GM12878 (cell line): ENCODE data around the gene ST8SIA1. TPM values are rescaled to one million over a fixed set of nuclear protein-coding genes. Genes with fewer than 3 reads are reported as not detected.

Experiments used
- ATAC-seq: fragments of 200-7000 bp; cut with Tn5 transposase; 3 replicates; pipeline ENCODE4 v1.9.1; 2020; ENCODE audit warnings: mild to moderate bottlenecking, moderate library complexity
- BruUV-seq: library from RNA; stranded (reverse); fragments of 400-500 nt; replicated peaks from 2 replicates; lab custom pipeline; 2021; lab: Mats Ljungman, UMichigan
- CTCF ChIA-PET: fragments of 300-600 bp; sonication (Branson Sonifier 250); formaldehyde crosslinking; extraction: SDS; loops from one replicate; lab custom pipeline; 2021; ENCODE audit warnings: inconsistent platforms; lab: Yijun Ruan, JAX
- POLR2A ChIA-PET: fragments of 350-600 bp; formaldehyde crosslinking; extraction: SDS; loops from one replicate; lab custom pipeline; 2021; ENCODE audit warnings: inconsistent platforms; lab: Charles Lee
- RAD21 ChIA-PET: fragments of 300-600 bp; sonication (Branson Sonifier 250); formaldehyde crosslinking; loops from one replicate; lab custom pipeline; 2023; ENCODE audit warnings: antibody characterized with exemption; ENCODE audit not compliant: unreplicated experiment; lab: Charles Lee
- SMC1A ChIA-PET: fragments of 300-600 bp; sonication (Branson Sonifier 250); formaldehyde crosslinking; loops from one replicate; lab custom pipeline; 2023; ENCODE audit not compliant: unreplicated experiment, uncharacterized antibody; lab: Charles Lee
- DNase-seq: peaks from one replicate; pipeline ENCODE4 v3.0.0-alpha.2; 2011; ENCODE audit warnings: low read depth, low spot score
- FAIRE-seq: peaks from 3 replicates; lab custom pipeline; 2011; peaks lifted over from hg19 to GRCh38; lab: Jason Lieb, UNC
- H2AFZ ChIP-seq: 2 replicates; pipeline ENCODE4 v1.6.0; 2011; ENCODE audit warnings: low read depth, low read length, control low read depth; ENCODE audit not compliant: control insufficient read depth
- H3K27ac ChIP-seq: 2 replicates; pipeline ENCODE4 v1.5.1; 2011; ENCODE audit warnings: control low read depth; ENCODE audit not compliant: control insufficient read depth, insufficient read depth
- H3K27me3 ChIP-seq, 2 experiments: replicated peaks in 1 of 2; 2 replicates each; pipeline versions ENCODE4 v1.6.0 to v1.6.1; 2011; ENCODE audit warnings: low read length in 1 of 2; ENCODE audit not compliant: control insufficient read depth in 2 of 2, insufficient read depth in 2 of 2
- H3K36me3 ChIP-seq, 2 experiments: 2 replicates each; pipeline ENCODE4 v1.5.1; 2011; ENCODE audit warnings: low read length in 1 of 2; ENCODE audit not compliant: control insufficient read depth in 2 of 2, insufficient read depth in 2 of 2
- H3K4me1 ChIP-seq: 2 replicates; pipeline ENCODE4 v1.6.1; 2011; ENCODE audit warnings: mild to moderate bottlenecking, low read length, moderate library complexity, mixed read lengths; ENCODE audit not compliant: control insufficient read depth, insufficient read depth
- H3K4me2 ChIP-seq: 2 replicates; pipeline ENCODE4 v1.6.0; 2011; ENCODE audit warnings: control low read depth; ENCODE audit not compliant: control insufficient read depth, insufficient read depth
- H3K4me3 ChIP-seq: fragments of 200-600 bp; sonication (generic); 2 replicates; pipeline ENCODE4 v1.5.1; 2016
- H3K79me2 ChIP-seq: 2 replicates; pipeline ENCODE4 v1.6.0; 2011; ENCODE audit warnings: low read length; ENCODE audit not compliant: control insufficient read depth, insufficient read depth
- H3K9ac ChIP-seq: 2 replicates; pipeline ENCODE4 v1.8.0; 2011; ENCODE audit warnings: low read length, control low read depth, mixed read lengths; ENCODE audit not compliant: control insufficient read depth, insufficient read depth
- H3K9me3 ChIP-seq: replicated peaks from 3 replicates; pipeline ENCODE4 v1.5.1; 2011; ENCODE audit warnings: mild to moderate bottlenecking, low read length; ENCODE audit not compliant: control insufficient read depth, insufficient read depth
- H4K20me1 ChIP-seq: 2 replicates; pipeline ENCODE4 v1.6.0; 2011; ENCODE audit not compliant: control insufficient read depth, insufficient read depth
- FOXK2 ChIP-seq: fragments of 450-650 bp; IDR thresholded peaks from 2 replicates; pipeline ENCODE4 v1.6.1; 2017; ENCODE audit warnings: mild to moderate bottlenecking, moderate library complexity
- GABPA ChIP-seq: IDR thresholded peaks from 2 replicates; pipeline ENCODE4 v1.6.1; 2014; ENCODE audit warnings: antibody characterized with exemption, low read depth, mild to moderate bottlenecking, inconsistent platforms
- JUND ChIP-seq: IDR thresholded peaks from 2 replicates; pipeline ENCODE4 v1.6.1; 2012; ENCODE audit warnings: low read depth, mild to moderate bottlenecking, low read length, improper control_type of control experiment, moderate library complexity
- KAT2A ChIP-seq: conservative IDR thresholded peaks from 2 replicates; pipeline ENCODE4 v1.6.1; 2011; ENCODE audit warnings: low read depth, low read length; ENCODE audit not compliant: control insufficient read depth
- MXI1 ChIP-seq: fragments of 150-350 bp; IDR thresholded peaks from 2 replicates; pipeline ENCODE4 v1.6.1; 2011; ENCODE audit warnings: low read depth, mild to moderate bottlenecking, inconsistent platforms, low read length, improper control_type of control experiment
- NFYA ChIP-seq: IDR thresholded peaks from 2 replicates; pipeline ENCODE4 v1.6.1; 2011; ENCODE audit warnings: low read depth, mild to moderate bottlenecking, low read length, improper control_type of control experiment, borderline replicate concordance
- NR2F1 ChIP-seq: fragments of 450-650 bp; conservative IDR thresholded peaks from 2 replicates; pipeline ENCODE4 v1.6.1; 2017; ENCODE audit warnings: mild to moderate bottlenecking
- PAX5 ChIP-seq: IDR thresholded peaks from 2 replicates; pipeline ENCODE4 v1.6.1; 2011; ENCODE audit warnings: low read depth, low read length, borderline replicate concordance
- PRDM15 ChIP-seq: fragments of 450-650 bp; formaldehyde crosslinking; IDR thresholded peaks from 2 replicates; pipeline ENCODE4 v1.4.0; 2020; ENCODE audit warnings: mild to moderate bottlenecking, moderate library complexity
- RELA ChIP-seq: fragments of 450-650 bp; IDR thresholded peaks from 2 replicates; pipeline ENCODE4 v1.8.0; 2014; ENCODE audit warnings: borderline replicate concordance; ENCODE audit not compliant: partially characterized antibody
- USF1 ChIP-seq: IDR thresholded peaks from 2 replicates; pipeline ENCODE4 v1.6.1; 2011; ENCODE audit warnings: borderline replicate concordance, low read depth, mild to moderate bottlenecking, moderate library complexity, mixed read lengths, low read length; ENCODE audit not compliant: insufficient read depth; ENCODE audit errors: extremely low read length
- ZNF217 ChIP-seq: fragments of 450-650 bp; IDR thresholded peaks from 2 replicates; pipeline ENCODE4 v1.6.1; 2017; ENCODE audit warnings: antibody characterized with exemption, mild to moderate bottlenecking
- ZNF622 ChIP-seq: fragments of 450-650 bp; IDR thresholded peaks from 2 replicates; pipeline ENCODE4 v1.6.1; 2017; ENCODE audit warnings: mild to moderate bottlenecking, inconsistent platforms
- WGBS: methylation state at CpG from one replicate; pipeline ENCODE4 v1.1.6; 2016; ENCODE audit warnings: low lambda C conversion rate; ENCODE audit not compliant: insufficient replicate concordance, insufficient coverage; ENCODE audit errors: missing lambda C conversion rate; 5-methylcytosine and 5-hydroxymethylcytosine counted together
- in situ Hi-C: fragments of 300-500 bp; cut with MboI; formaldehyde crosslinking; loops from 9 replicates; pipeline ENCODE4 v1.14.3; 2018; ENCODE audit warnings: mixed read lengths
- intact Hi-C: fragments of 100-400 bp; cut with micrococcal nuclease; formaldehyde crosslinking; loops from one replicate; pipeline ENCODE4 v1.14.2; 2022; ENCODE audit not compliant: unreplicated experiment
- polyA plus RNA-seq, 11 experiments: library from polyadenylated mRNA; depleted of rRNA in 4 of 11; unstranded in 6 of 11; stranded (reverse) in 5 of 11; fragments of >200 nt; fragmentation: Nextera tagmentation in 4 of 11; fragmentation: Illumina TruSeq in 1 of 11; extraction: Ambion mirVana in 4 of 11; extraction: Trizol in 1 of 11; gene quantifications; 1 replicate in 1 of 11; 2 replicates in 10 of 11; pipeline versions ENCODE4 v1.2.1 to v1.2.3, GENCODE V29; 2011 to 2016; ENCODE audit warnings: inconsistent platforms in 2 of 11, missing spikeins in 2 of 11, low read depth in 1 of 11
- total RNA-seq, 4 experiments: library from RNA; depleted of rRNA in 3 of 4; stranded (reverse); fragments of >200 nt in 3 of 4; fragmentation: Illumina TruSeq in 1 of 4; extraction: Trizol in 1 of 4; gene quantifications; 2 replicates each; pipeline versions ENCODE4 v1.2.1 to v1.2.3, GENCODE V29; 2013 to 2021
- TF ChIP-seq, protein P1 (sequence below): fragments of 450-650 bp; IDR thresholded peaks from 2 replicates; pipeline ENCODE4 v1.6.1; 2017; ENCODE audit warnings: low read depth, mild to moderate bottlenecking, moderate library complexity

The ST8SIA1 gene
- total and polyA plus RNA-seq, 10 of the 15 experiments (the other 5 are each of a cell fraction or from before 2014, with no cell fraction given), result 0.23 to 0.35 (median 0.23) TPM; not detected in 7

DNA sequence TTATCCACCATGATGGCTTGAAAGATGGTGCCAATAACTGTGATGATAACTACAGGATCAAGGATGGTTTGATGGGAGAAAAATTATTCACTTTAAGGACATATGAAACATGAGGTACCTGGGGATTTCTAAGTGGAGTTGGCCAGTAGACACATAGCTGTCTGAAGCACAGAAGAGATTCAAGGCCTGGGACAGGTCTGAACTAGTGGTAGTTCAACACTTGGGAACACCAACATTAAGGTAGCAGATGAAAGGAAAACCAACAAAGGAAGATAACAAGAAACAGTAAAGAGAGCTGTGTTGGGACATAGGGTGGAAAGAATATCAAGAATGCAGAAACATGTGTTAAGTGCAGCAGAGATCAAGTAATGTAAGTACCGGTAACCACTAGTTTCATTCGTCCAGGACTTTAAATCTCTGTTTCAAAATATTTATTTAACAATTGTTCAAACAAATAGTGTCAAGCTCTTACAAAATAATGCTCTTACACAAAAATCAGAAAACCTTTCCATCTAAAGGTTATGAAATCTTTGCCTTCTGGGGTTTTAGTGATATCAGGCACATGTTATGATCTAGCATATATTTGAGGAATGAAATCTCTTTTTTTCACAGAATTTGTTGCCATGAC, 104.7 kb downstream of the ST8SIA1 start:
- Histone ChIP-seq H4K20me1 (no peaks in the 10 kb centered on the region), H3K9ac (no peak overlapping the region), H3K9me3 (no peaks in the 10 kb centered on the region), H3K4me1 (no peaks in the 10 kb centered on the region), H2AFZ (no peak overlapping the region), H3K79me2 (no peaks in the 10 kb centered on the region), H3K4me2 (no peak overlapping the region), H3K27ac (no peak overlapping the region), H3K27me3 (no peaks in the 10 kb centered on the region), H3K4me3 (no peak overlapping the region), H3K36me3 (no peaks in the 10 kb centered on the region)
- POLR2A ChIA-PET, result no interaction called here
- intact Hi-C loops, result no loop called here
- BruUV-seq, result no TSS peak
- ATAC-seq, result no peak
- CTCF ChIA-PET, result no interaction called here
- 55% methylated on average over 2 of the region's 2 CpGs for WGBS
- DNase-seq, result no peak
- RAD21 ChIA-PET, result no interaction called here
- no peak for FAIRE-seq
- in situ Hi-C loops, result no loop called here
- SMC1A ChIA-PET, result no interaction called here
- no peak for TF ChIP-seq USF1
- no peak for TF ChIP-seq KAT2A
- TF ChIP-seq FOXK2, result no peak
- TF ChIP-seq NFYA, result no peak
- TF ChIP-seq ZNF217, result no peak
- no peak for TF ChIP-seq GABPA
- TF ChIP-seq PAX5, result no peak
- TF ChIP-seq ZNF622, result no peak
- no peak for TF ChIP-seq NR2F1
- TF ChIP-seq, protein P1, sequence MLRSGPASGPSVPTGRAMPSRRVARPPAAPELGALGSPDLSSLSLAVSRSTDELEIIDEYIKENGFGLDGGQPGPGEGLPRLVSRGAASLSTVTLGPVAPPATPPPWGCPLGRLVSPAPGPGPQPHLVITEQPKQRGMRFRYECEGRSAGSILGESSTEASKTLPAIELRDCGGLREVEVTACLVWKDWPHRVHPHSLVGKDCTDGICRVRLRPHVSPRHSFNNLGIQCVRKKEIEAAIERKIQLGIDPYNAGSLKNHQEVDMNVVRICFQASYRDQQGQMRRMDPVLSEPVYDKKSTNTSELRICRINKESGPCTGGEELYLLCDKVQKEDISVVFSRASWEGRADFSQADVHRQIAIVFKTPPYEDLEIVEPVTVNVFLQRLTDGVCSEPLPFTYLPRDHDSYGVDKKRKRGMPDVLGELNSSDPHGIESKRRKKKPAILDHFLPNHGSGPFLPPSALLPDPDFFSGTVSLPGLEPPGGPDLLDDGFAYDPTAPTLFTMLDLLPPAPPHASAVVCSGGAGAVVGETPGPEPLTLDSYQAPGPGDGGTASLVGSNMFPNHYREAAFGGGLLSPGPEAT, result no peak
- TF ChIP-seq MXI1, result no peak
- TF ChIP-seq PRDM15 (CRISPR knock-in tag), result no peak
- no peak for TF ChIP-seq JUND
- TF ChIP-seq RELA, result no peak
